ENCODE measurements around the gene LRRC28.

The LRRC28 gene

GRCh38 chr15:99412082-99412481 lies 160.8 kb downstream of the LRRC28 start:
- no peak for DNase-seq
- Histone ChIP-seq H3K27ac (no peak overlapping the region), H3K27me3 (ENCODE audit: insufficient read depth, low read depth, severe bottlenecking) (no peaks in the 10 kb centered on the region), H3K36me3 (no peaks in the 10 kb centered on the region), H3K9me3 (ENCODE audit: severe bottlenecking) (no peaks in the 10 kb centered on the region), H3K4me3 (ENCODE audit: low read depth, low read length) (no peak overlapping the region)
- TF ChIP-seq CTCF (IDR thresholded peaks at IDR 0.05; ENCODE audit: low read depth, low read length), result no peak

- no peak overlapping the region for H3K27ac ChIP-seq
- H3K27me3 ChIP-seq (ENCODE audit: insufficient read depth, low read depth, severe bottlenecking), result no peaks in the 10 kb centered on the region
- no peaks in the 10 kb centered on the region for H3K9me3 ChIP-seq (ENCODE audit: severe bottlenecking)
- no peak overlapping the region for H3K4me3 ChIP-seq (ENCODE audit: low read depth, low read length)
- no peaks in the 10 kb centered on the region for H3K36me3 ChIP-seq
- DNase-seq, result no peak
- TF ChIP-seq CTCF (IDR thresholded peaks at IDR 0.05; ENCODE audit: low read depth, low read length), result no peak
Observed at GRCh38 chr15:99412626-99413025, 161.3 kb downstream of the LRRC28 start.

DNA sequence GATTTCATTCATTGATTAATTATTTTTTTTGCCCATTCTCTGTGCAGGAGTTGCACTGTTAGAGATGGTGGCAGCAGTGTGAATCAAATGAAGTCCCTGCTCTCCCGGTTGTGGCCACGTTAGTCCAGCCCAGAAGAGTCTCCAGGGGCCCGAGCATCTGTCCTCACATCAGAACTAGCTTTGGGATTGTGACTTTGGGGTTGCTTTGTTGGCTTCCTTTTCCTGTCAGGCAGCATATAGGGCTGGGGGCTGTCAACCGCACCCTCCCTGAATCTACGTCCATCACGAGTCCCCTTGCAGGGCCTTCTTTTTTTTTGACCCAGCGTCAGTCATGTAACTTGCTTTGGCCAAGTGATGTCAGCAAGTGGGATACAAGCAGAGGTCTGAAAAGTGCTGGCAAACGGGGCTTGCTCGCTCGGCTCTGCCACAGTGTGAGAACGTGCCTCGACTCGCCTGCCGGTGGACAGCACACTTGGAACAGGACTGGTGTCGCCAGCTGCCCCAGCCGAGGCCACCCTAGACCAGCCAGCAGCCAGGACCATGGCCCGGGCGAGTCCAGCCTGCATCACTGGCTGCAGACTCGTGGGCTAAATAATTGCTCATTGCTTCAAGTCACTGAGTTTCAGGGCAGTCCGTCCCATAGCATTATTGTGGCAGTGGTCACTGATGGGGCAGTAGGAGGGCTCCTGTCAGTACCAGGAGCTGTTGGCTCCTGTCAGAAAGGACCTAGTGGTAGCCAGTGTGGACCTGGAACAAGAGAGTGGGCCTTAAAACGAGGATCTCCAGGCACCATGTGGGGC lies 162.9 kb downstream of the LRRC28 start:
- no peak overlapping the region for H3K27ac ChIP-seq
- no peaks in the 10 kb centered on the region for H3K36me3 ChIP-seq
- H3K27me3 ChIP-seq (ENCODE audit: insufficient read depth, low read depth, severe bottlenecking), result no peaks in the 10 kb centered on the region
- no peak for DNase-seq
- no peaks in the 10 kb centered on the region for H3K9me3 ChIP-seq (ENCODE audit: severe bottlenecking)
- H3K4me3 ChIP-seq (ENCODE audit: low read depth, low read length), result no peak overlapping the region
- TF ChIP-seq CTCF (IDR thresholded peaks at IDR 0.05; ENCODE audit: low read depth, low read length), result no peak

DNA sequence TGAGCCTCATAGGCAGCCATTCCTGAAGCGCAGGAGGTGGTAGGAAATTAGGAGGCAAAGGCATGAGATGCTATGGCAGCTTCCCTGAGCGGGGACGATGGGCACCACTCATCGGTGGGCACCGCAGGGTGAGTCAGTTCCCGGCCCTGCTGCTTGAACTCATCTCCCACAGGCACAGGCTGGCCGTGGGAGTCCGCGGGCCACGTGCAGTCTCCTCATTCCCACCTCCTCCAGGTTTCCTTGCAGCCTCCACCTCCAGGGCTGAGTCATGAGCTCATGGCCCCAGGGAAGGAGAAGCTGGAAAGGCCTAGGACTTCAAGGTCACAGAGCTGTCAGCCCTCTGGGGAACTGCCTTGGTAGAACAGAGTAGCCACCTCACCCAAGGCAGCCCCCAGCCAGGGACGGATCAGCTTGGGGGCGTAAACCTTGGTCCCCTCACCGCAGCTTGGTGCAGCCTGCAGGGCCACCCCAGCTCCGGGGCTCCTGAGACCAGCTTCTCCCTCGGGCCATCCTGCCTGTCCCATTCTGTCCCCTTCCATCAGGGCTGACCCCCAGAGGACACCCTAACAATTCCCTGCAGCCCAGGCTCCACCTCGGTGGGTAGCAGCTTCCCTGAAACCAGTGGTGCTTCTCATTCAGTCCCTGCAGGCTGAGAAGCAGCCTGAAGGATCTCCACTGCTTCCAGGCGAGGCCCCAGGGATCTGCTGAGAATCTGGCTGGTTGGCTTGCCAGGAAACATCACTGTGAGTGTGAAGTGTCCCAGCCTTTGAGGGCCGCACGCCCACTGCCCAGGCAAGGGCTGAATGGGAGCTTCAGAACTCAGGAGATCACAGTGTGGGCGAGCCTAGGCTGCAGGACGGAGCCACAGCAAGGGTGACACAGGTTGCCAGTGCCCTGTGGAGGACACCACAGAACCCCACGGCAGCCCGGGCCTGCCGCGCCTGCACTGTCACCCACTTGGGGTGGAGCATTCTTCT lies 163.8 kb downstream of the LRRC28 start:
- H3K27ac ChIP-seq, result no peak overlapping the region
- no peak for TF ChIP-seq CTCF (IDR thresholded peaks at IDR 0.05; ENCODE audit: low read depth, low read length)
- no peak for DNase-seq

GRCh38 chr15:99416191-99417188 lies 165.2 kb downstream of the LRRC28 start:
- H3K27me3 ChIP-seq (ENCODE audit: insufficient read depth, low read depth, severe bottlenecking), result no peaks in the 10 kb centered on the region
- TF ChIP-seq CTCF (IDR thresholded peaks at IDR 0.05; ENCODE audit: low read depth, low read length), result no peak
- no peak overlapping the region for H3K4me3 ChIP-seq (ENCODE audit: low read depth, low read length)
- no peaks in the 10 kb centered on the region for H3K9me3 ChIP-seq (ENCODE audit: severe bottlenecking)
- no peaks in the 10 kb centered on the region for H3K36me3 ChIP-seq
- DNase-seq, result no peak
- no peak overlapping the region for H3K27ac ChIP-seq

More for the DNA sequence above, 163.8 kb downstream of the LRRC28 start:
- Histone ChIP-seq H3K4me3 (ENCODE audit: low read depth, low read length) (no peak overlapping the region), H3K36me3 (no peaks in the 10 kb centered on the region), H3K9me3 (ENCODE audit: severe bottlenecking) (no peaks in the 10 kb centered on the region), H3K27me3 (ENCODE audit: insufficient read depth, low read depth, severe bottlenecking) (no peaks in the 10 kb centered on the region)

Measured in WERI-Rb-1 (cell line).